Activated B cell treated with CpG ODN at 0.5 μM for 24 hours (primary cell): ENCODE data around the gene DDX25. TPM values are rescaled to one million over a fixed set of nuclear protein-coding genes. Genes with fewer than 3 reads are reported as not detected.

ENCODE experiments used
- ATAC-seq: fragments of 200-7000 bp; cut with Tn5 transposase; one replicate; pipeline ENCODE4 v1.10.0; 2021; ENCODE audit warnings: low read depth, mild to moderate bottlenecking, moderate library complexity
- CTCF ChIA-PET: fragments of 350-600 bp; sonication (Branson Sonifier 250); formaldehyde crosslinking; loops from one replicate; lab custom pipeline; 2021; ENCODE audit warnings: antibody characterized with exemption; lab: Charles Lee
- POLR2A ChIA-PET: fragments of 350-600 bp; sonication (Branson Sonifier 250); formaldehyde crosslinking; loops from one replicate; lab custom pipeline; 2021; ENCODE audit warnings: antibody characterized with exemption; lab: Charles Lee
- DNase-seq: peaks from one replicate; pipeline ENCODE4 v3.0.0; 2022
- H3K27ac Mint-ChIP-seq: one replicate; pipeline ENCODE4 v1.8.0; 2020; ENCODE audit warnings: mixed read lengths
- H3K27me3 Mint-ChIP-seq: one replicate; pipeline ENCODE4 v1.8.0; 2021; ENCODE audit warnings: mixed read lengths
- H3K36me3 Mint-ChIP-seq: one replicate; pipeline ENCODE4 v1.8.0; 2021; ENCODE audit warnings: low read depth, mixed read lengths
- H3K4me1 Mint-ChIP-seq: one replicate; pipeline ENCODE4 v1.8.0; 2021; ENCODE audit warnings: mixed read lengths
- H3K4me3 Mint-ChIP-seq: one replicate; pipeline ENCODE4 v1.8.0; 2020; ENCODE audit warnings: mild to moderate bottlenecking, mixed read lengths
- H3K9me3 Mint-ChIP-seq: one replicate; pipeline ENCODE4 v1.8.0; 2020; ENCODE audit warnings: mixed read lengths
- intact Hi-C: fragments of 100-400 bp; cut with micrococcal nuclease; formaldehyde crosslinking; loops from one replicate; pipeline ENCODE4 v1.15.1; 2024
- total RNA-seq: library from RNA; stranded (reverse); gene quantifications from 2 replicates; pipeline ENCODE4 v1.2.3, GENCODE V29; 2022
- TF ChIP-seq, protein P1 (sequence below): fragments of 200-600 bp; IDR thresholded peaks from one replicate; pipeline ENCODE4 v1.8.0; 2022; ENCODE audit warnings: antibody characterized with exemption, mild to moderate bottlenecking

The DDX25 gene
- total RNA-seq, 1 donor from 2014 or later, result not detected

DNA sequence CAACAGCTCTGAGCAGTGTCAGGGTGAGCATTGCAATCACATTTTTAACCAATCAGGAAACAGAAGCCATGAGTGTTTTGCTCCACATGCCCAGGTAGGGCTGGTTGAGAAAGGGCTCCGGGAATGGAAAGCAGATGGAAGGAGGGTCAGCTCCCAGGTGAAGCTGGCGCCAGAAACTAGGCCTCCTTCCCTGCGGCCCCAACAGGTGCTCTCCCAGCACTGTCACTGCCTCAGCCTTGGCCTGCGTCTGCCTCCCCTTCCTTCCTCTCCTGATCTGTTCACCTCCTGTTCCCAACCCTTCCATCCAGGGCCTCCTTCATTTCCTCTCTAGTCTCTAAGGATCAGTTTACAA lies 36.9 kb downstream of the DDX25 start:
- intact Hi-C loops, result no loop called here
- no peak for DNase-seq
- peaks cover 2% of the 10 kb centered on the region for H3K27me3 Mint-ChIP-seq
- no peak for ATAC-seq
- TF ChIP-seq, protein P1, sequence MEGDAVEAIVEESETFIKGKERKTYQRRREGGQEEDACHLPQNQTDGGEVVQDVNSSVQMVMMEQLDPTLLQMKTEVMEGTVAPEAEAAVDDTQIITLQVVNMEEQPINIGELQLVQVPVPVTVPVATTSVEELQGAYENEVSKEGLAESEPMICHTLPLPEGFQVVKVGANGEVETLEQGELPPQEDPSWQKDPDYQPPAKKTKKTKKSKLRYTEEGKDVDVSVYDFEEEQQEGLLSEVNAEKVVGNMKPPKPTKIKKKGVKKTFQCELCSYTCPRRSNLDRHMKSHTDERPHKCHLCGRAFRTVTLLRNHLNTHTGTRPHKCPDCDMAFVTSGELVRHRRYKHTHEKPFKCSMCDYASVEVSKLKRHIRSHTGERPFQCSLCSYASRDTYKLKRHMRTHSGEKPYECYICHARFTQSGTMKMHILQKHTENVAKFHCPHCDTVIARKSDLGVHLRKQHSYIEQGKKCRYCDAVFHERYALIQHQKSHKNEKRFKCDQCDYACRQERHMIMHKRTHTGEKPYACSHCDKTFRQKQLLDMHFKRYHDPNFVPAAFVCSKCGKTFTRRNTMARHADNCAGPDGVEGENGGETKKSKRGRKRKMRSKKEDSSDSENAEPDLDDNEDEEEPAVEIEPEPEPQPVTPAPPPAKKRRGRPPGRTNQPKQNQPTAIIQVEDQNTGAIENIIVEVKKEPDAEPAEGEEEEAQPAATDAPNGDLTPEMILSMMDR, result no peak
- H3K27ac Mint-ChIP-seq, result no peak overlapping the region
- no peak overlapping the region for H3K4me3 Mint-ChIP-seq
- ChIA-PET POLR2A (no interaction called here), CTCF (interaction anchor here (0.9 kb wide), 1 partner anchor 252 kb away, joined by 3 read pairs; no protein-coding TSS in a partner anchor)
- H3K36me3 Mint-ChIP-seq, result no peaks in the 10 kb centered on the region
- H3K4me1 Mint-ChIP-seq, result no peaks in the 10 kb centered on the region
- no peaks in the 10 kb centered on the region for H3K9me3 Mint-ChIP-seq

GRCh38 chr11:125941619-125942611 lies 37.6 kb downstream of the DDX25 start:
- Mint-ChIP-seq H3K4me1 (no peaks in the 10 kb centered on the region), H3K27me3 (no peaks in the 10 kb centered on the region), H3K4me3 (no peak overlapping the region), H3K9me3 (no peaks in the 10 kb centered on the region), H3K36me3 (no peaks in the 10 kb centered on the region), H3K27ac (no peak overlapping the region)
- TF ChIP-seq, protein P1, result no peak
- intact Hi-C loops, result loop anchor here (1.0 kb wide), 1 partner anchor 252 kb away; no protein-coding TSS in a partner anchor
- ATAC-seq (no peak), DNase-seq (no peak)
- ChIA-PET POLR2A (no interaction called here), CTCF (interaction anchor here (0.9 to 1.0 kb wide), 2 partner anchors 252 kb away, joined by 3 read pairs; no protein-coding TSS in a partner anchor)

GRCh38 chr11:125942771-125943428 lies 38.6 kb downstream of the DDX25 start:
- ChIA-PET CTCF (interaction anchor here (1.1 kb wide), 1 partner anchor 18 kb away, joined by 4 read pairs; no protein-coding TSS in a partner anchor), POLR2A (no interaction called here)
- no peak overlapping the region for H3K4me3 Mint-ChIP-seq
- ATAC-seq, result no peak
- H3K27ac Mint-ChIP-seq, result no peak overlapping the region
- H3K36me3 Mint-ChIP-seq, result no peaks in the 10 kb centered on the region
- no peaks in the 10 kb centered on the region for H3K9me3 Mint-ChIP-seq
- peaks cover 2% of the 10 kb centered on the region for H3K27me3 Mint-ChIP-seq
- no peak for DNase-seq
- H3K4me1 Mint-ChIP-seq, result no peaks in the 10 kb centered on the region
- intact Hi-C loops, result loop anchor here (1.0 kb wide), 1 partner anchor 251 kb away; no protein-coding TSS in a partner anchor
- TF ChIP-seq, protein P1, result no peak

- Mint-ChIP-seq H3K27ac (no peak overlapping the region), H3K4me3 (no peak overlapping the region), H3K4me1 (no peaks in the 10 kb centered on the region), H3K27me3 (peaks cover 2% of the 10 kb centered on the region), H3K9me3 (no peaks in the 10 kb centered on the region), H3K36me3 (no peaks in the 10 kb centered on the region)
- ATAC-seq (no peak), DNase-seq (no peak)
- intact Hi-C loops, result no loop called here
- TF ChIP-seq, protein P1, result no peak
- ChIA-PET CTCF (interaction anchor here (1.1 kb wide), 1 partner anchor 19 kb away, joined by 4 read pairs; no protein-coding TSS in a partner anchor), POLR2A (no interaction called here)
Observed at GRCh38 chr11:125943661-125944349, 39.5 kb downstream of the DDX25 start.
